HL-60/S4 treated with phorbol 12-myristate 13-acetate at 8.2 ng/mL for 4 days and 3 days (cell line): ENCODE data around the gene USP40.
"Not testable (repeated sequence)": the region's sequence is repeated elsewhere in the genome, so short reads cannot be mapped to it uniquely, and the experiment has no call there.

Experiments used
- in situ Hi-C: fragments of 300-500 bp; cut with MboI; formaldehyde crosslinking; loops from 2 replicates; pipeline ENCODE4 v1.15.0; 2022; ENCODE audit warnings: low sequenced_read_pairs

USP40 gene, protein sequence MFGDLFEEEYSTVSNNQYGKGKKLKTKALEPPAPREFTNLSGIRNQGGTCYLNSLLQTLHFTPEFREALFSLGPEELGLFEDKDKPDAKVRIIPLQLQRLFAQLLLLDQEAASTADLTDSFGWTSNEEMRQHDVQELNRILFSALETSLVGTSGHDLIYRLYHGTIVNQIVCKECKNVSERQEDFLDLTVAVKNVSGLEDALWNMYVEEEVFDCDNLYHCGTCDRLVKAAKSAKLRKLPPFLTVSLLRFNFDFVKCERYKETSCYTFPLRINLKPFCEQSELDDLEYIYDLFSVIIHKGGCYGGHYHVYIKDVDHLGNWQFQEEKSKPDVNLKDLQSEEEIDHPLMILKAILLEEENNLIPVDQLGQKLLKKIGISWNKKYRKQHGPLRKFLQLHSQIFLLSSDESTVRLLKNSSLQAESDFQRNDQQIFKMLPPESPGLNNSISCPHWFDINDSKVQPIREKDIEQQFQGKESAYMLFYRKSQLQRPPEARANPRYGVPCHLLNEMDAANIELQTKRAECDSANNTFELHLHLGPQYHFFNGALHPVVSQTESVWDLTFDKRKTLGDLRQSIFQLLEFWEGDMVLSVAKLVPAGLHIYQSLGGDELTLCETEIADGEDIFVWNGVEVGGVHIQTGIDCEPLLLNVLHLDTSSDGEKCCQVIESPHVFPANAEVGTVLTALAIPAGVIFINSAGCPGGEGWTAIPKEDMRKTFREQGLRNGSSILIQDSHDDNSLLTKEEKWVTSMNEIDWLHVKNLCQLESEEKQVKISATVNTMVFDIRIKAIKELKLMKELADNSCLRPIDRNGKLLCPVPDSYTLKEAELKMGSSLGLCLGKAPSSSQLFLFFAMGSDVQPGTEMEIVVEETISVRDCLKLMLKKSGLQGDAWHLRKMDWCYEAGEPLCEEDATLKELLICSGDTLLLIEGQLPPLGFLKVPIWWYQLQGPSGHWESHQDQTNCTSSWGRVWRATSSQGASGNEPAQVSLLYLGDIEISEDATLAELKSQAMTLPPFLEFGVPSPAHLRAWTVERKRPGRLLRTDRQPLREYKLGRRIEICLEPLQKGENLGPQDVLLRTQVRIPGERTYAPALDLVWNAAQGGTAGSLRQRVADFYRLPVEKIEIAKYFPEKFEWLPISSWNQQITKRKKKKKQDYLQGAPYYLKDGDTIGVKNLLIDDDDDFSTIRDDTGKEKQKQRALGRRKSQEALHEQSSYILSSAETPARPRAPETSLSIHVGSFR

DNA sequence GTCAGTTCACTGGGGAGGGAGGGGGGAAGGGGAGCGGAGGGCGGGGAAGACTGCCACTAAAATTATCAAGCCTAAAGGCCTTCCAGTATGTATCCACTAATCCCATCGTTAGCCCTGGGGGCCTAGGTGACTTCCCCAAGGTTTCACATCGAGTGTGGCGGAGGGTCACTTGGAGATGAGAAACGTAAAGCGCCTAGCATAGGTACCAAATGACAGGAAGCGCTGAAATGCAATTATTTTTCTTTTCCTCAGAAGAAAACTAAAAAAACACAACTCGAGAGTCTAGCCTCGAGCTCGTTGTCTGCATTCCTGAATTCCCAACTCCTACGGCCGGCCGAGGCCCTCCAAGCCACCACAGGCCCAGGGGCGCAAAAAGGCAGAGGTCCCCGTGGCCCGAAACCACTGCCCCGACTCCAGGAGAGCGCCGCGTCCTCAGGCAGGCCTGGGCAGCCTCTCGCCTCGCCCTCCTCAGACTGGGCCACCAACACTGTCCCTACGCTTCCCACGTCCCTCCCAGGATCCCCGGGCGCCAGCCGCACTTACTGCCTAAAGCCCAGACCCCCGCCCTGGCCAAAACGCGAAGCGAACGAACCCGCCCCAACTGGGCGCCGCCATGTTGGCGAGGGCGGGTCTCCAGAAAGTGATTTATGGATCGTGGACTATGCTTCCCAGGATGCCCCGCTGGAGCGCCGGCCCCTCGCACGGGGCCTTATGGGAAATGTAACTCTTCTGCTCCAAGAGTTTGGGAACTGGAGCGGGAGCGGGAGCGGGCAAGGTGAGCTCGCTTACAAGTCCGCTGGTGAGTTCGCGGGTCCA lies at the start of gene USP40:
Gene USP40, minus strand, starts transcription at position 642 of the 816 bp plus-strand sequence. CDS start 1,228 bp downstream, outside the sequence.
- in situ Hi-C loops = no loop called here

DNA sequence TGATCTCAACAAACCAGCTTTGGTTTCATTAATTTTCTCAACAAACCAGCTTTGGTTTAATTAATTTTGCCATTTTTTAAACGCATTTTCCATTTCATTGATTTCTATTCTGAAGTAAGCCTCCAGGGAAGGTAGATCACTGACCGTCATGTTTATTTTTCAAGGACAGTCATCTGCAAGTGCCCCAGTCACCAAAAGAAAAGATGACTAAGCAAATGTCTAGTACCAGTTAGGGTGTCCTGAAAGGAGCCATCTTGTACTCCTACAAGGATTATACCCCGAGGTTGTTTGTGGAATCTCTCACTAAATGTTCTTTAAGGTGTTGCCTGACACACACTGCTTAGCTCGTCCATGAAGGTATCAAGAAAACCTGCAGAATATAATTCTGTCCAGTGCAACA lies 44.7 kb upstream of the USP40 start:
- in situ Hi-C loops = no loop called here

DNA sequence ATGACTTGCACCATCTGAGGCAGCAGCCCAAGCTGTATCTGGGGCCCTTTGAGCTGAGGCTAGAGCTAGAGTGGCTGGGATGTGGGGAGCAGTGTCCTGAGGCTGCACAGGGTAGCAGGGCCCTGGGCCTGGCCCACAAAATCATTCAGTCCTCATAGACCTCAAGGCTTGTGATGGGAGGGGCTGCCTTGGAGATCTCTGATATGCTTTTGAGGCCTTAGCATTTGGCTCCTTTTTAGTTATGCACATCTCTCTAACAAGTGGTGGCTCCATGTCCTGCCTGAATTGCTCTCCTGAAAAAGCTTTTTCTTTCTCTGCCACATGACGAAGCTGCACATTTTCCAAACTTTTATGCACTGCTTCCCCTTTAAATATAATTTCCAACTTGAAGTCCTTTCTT lies 39.1 kb upstream of the USP40 start:
- in situ Hi-C loops = no loop called here

DNA sequence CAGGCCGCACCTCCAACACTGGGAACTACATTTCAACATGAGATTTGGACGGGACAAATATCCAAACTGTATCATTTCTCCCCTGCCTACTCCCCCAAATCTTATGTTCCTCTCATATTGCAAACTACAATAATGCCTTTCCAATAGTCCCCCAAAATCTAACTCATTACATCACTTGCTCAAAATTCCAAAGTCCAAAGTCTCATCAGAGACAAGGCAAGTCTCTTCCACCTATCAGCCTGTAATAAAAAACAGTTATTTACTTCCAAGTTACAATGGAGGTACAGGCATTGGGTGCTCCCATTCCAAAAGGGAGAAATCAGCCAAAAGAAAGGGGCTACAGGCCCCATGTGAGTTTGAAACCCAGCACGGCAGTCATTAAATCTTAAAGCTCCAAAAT lies 38.2 kb upstream of the USP40 start:
- in situ Hi-C loops = no loop called here

DNA sequence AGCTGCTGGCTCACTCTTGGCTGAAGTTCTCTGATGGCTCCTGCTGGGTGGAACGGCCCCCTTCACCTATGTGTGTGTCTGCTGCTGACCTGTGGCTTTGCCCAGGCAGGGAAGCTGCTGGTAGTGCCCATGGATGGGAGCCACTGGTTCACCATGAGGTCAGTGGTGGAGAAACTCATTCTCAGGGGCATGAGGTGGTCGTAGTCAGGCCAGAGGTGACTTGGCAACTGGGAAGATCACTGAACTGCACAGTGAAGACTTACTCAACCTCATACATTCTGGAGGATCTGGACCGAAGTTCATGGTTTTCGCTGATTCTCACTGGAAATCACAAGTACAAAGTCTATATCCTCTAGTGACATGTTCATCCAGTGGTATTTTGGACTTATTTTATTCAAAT lies 36.9 kb upstream of the USP40 start:
- in situ Hi-C loops = no loop called here

DNA sequence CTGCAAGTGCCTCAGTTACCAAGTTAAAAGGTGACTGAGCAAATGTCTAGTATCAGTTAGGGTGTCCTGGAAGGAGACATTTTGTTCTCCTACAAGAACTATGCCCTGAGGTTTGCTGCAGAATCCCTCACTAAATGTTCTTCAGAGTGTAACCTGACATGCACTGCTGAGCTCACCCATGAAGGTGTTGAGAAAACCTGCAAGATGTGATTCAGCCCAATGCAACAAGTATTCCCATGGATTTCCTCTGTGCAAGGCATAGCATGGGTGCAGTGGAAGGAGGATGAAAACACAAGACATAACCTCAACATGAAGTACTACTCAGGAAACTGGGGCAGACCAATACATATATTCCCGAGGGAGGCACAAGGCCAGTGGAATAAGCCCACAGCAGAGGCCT lies 35.5 kb upstream of the USP40 start:
- in situ Hi-C loops = no loop called here

DNA sequence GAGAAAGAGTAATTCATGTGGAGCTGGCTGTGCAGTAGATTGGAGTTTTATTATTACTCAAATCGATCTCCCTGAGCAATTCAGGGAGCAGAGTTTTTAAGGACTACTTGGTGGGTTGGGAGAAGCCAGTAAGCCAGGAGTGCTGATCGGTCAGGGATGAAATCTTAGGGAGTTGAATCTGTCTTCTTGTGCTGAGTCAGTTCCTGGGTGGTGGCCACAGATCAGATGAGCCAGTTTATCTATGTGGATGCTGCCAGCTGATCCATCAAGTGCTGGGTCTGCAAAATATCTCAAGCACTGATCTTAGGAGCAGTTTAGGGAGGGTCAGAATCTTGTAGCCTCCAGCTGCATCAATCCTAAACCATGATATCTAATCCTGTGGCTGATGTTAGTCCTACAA lies 33.8 kb upstream of the USP40 start:
- in situ Hi-C loops = no loop called here

DNA sequence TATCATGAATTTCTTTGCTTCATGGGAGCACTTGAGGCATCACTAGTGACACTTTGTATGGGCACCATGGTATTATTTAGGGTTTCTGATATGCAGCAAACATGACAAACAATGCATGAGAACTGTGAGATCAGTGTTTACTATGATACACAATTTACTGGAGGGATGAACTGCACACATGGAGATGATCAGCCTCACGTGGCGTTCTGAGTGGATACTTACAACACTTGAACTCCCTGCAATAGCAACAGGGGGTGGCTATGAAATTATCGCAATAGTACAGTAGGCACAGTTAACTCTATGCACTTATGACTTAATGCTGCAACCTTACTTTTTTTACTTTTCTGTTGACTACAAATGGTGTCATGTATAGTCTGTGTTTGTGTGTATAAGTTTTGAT lies 32.4 kb upstream of the USP40 start:
- in situ Hi-C loops = no loop called here

DNA sequence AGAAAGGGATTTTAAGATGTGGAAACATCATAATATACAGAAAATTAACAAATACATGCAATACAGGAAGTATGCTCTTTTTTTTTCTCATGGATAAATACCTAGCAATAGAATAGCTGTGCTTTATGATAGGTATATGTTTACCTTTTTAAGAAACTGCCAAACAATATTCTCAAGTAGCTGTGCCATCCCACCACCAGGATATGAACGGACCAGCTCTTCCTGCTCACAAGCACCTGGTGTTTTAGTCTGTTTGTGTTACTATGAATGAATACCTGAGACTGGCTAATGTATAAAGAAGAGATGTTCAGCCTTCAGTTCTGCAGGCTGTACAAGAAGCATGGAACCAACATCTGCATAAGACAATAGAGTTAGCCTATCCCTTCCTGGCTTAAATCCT lies 30.9 kb upstream of the USP40 start:
- in situ Hi-C loops = no loop called here

DNA sequence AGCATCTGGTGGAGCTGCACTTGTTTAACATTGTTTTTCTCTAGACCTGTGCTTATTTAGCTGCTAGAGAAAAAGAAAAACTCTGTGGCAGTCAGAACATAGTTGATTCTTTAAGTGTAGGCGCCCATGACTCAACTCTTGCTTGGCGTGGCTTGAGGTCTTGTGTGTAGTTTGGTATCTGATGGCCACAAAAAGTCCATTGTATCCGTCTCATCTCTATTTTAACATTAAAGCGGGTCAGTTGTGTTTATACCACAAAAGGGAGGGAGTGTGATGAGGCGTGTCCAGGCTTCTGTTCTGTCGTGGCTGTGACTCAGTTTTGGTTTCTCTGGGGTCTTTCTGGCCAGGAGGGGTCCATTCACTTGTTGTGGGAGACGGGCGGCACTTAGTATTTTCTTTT lies 26.6 kb upstream of the USP40 start:
- in situ Hi-C loops = no loop called here

DNA sequence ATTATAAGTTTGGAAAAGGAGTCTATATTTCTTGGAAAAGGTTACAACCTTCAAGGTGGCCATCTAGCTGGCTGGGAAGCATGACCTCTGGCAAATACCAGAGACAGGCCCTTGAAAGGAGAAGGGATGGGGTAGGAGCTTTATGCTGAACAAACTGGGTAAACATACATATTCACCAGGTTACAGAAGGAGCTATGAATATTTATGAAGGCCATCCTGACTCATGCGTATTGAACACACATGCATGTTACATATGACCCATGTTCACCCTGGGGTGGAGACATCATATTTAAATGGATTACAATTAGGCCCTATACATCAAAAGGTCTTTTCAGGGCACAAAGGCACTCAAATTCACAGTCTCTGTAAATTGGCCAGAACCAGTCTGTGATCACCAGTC lies 26.1 kb upstream of the USP40 start:
- in situ Hi-C loops = not testable (repeated sequence)

DNA sequence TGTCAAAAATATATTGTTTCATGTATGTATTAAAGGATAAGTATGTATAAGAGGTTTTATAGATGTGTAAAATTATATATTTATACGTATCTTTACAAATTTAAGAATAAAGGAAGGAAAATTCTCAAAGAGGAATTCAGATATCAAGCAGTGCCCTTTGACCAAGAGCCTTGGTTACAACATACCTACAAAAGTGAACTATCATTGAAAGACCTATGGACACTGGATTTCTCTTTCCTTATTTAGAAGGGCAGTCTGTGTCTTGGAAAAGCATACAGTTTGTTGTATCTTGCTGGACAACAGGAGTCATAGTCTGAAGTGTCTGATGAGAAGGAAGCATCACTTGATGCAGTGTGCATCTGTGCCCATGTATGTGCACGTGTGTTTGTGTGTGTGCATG lies 21.8 kb upstream of the USP40 start:
- in situ Hi-C loops = no loop called here

DNA sequence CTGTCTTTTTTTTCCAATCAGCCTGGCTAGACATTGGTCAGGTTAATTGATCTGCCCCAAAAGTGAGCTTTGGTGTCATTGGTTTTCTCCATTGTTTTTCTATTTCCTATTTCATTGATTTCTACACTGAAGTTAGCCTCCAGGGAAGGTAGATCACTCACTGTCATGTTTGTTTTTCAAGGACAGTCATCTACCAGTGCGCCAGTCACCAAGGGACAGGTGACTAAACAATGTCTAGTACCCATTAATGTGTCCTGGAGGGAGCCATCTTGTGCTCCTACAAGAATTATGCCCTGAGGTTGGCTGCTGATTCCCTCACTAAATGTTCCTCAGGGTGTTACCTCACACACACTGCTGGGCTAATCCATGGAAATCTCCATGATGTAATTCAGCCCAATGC lies 17.6 kb upstream of the USP40 start:
- in situ Hi-C loops = no loop called here

DNA sequence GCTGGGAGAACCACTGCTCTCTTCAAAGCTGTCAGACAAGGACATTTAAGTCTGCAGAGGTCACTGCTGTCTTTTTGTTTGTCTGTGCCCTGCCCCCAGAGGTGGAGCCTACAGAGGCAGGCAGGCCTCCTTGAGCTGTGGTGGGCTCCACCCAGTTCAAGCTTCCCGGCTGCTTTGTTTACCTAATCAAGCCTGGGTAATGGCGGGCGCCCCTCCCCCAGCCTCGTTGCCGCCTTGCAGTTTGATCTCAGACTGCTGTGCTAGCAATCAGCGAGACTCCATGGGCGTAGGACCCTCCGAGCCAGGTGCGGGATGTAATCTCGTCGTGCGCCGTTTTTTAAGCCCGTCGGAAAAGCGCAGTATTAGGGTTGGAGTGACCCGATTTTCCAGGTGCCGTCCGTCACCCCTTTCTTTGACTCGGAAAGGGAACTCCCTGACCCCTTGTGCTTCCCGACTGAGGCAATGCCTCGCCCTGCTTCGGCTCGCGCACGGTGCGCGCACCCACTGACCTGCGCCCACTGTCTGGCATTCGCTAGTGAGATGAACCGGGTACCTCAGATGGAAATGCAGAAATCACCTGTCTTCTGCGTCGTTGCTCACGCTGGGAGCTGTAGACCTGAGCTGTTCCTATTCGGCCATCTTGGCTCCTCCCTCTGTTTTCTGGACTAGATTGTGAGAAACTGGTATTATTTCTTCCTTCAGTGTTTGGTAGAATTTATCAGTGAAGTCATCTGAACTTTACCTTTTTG lies 16.8 kb upstream of the USP40 start:
- in situ Hi-C loops = not testable (repeated sequence)

DNA sequence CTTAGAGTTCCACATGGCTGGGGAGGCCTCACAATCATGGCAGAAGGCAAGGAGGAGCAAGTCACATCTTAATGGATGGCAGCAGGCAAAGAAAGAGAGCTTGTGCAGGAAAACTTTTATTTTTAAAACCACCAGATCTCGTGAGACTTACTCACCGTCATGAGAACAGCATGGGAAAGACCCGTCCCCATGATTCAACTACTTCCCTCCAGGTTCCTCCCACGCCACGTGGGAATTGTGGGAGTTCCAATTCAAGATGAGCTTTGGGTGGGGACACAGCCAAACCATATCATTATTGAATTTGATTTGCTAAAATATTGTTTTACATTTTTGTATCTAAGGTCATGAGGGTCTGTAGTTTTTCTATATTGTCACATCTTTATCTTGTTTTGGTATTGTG lies 10.8 kb upstream of the USP40 start:
- in situ Hi-C loops = not testable (repeated sequence)

DNA sequence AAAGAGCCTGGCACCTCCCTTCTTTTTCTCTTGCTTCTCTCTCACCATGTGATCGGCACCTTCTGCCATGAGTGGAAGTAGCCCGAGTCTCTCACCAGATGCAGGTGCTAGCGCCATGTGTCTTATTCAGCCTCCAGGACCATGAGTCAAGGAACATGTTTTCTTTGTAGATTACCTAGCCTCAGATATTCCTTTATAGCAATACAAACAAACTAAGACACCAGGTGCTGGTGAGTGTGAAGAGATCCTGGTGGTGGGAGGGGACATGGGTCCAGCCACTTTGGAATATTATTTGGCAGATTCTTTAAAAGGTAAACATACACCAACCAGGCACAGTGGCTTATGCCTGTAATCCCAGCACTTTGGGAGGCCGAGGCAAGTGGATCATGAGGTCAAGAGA lies 5.9 kb upstream of the USP40 start:
- in situ Hi-C loops = no loop called here

DNA sequence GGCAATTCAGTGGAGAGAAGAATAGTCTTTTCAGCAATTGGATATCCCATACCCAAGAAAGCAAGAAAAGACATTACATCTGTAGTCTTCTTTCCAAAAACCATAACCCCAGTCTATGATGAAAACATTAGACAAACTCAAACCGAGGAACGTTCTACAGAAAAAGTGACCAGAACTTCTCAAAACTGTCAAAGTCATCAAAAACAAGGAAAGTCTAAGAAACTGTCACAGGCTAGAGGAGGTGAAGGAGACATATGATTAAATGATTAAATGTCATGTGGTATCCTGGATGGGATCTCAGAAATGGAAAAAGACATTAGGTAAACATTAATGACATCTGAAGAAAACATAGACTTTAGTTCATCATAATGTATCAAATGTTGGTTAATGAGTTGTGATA lies 4.9 kb upstream of the USP40 start:
- in situ Hi-C loops = no loop called here

DNA sequence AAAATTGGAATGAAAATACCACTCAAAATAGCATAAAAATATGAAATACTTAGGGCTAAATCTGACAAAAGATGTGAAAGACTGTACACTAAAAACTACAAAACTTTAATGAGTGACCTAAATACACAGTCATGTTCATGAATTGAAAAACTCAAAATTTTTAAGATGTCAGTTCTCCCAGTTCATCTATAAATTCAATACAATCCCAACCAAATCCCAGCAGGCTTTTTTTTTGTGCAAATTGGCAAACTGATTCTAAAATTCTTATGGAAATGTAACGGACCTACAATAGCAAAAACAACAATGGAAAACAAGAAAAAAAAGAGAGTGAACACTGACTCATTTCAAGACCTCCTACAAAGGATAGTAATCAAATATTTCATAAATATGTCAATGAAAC lies 4.4 kb upstream of the USP40 start:
- in situ Hi-C loops = no loop called here

DNA sequence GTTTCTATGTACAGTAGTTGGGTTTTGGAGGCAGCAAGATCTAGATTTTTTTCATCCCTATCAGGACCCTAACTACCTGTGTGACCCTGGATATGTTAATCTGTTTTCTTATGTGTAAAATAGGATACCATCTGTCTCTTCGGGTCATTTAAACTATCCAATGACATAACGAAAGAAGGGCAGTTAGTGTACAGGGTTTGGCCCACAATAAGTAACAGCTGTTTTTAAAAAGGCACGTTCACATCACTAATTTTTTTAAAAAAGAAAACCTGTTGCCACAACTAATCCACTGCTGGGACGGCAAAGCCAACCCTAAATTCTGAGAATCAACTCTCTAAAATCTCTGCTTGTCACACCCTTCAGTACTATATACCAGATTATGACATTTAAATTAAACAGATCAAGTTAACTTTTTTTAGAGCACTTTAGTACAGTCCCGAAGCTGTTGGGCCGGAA lies 869 bp downstream of the USP40 start:
- in situ Hi-C loops = no loop called here
